SK-N-SH treated with all-trans-retinoic acid at 6 μM for 48 hours (cell line): ENCODE data around the gene RBM19.

Source experiments
- ATAC-seq: fragments of 200-7000 bp; cut with Tn5 transposase; 3 replicates; pipeline ENCODE4 v1.9.1; 2020; ENCODE audit warnings: mild to moderate bottlenecking, moderate library complexity
- ARNTL ChIP-seq: fragments of 450-650 bp; formaldehyde crosslinking; IDR thresholded peaks from 2 replicates; pipeline ENCODE4 v1.5.0; 2020; ENCODE audit warnings: low read depth, mild to moderate bottlenecking, moderate library complexity, borderline replicate concordance
- BACH2 ChIP-seq: fragments of 250-450 bp; sonication (Bioruptor Pico); IDR thresholded peaks from 2 replicates; pipeline ENCODE4 v1.9.0; 2021; ENCODE audit warnings: mild to moderate bottlenecking, borderline replicate concordance
- CSDC2 ChIP-seq: fragments of 250-450 bp; sonication (Bioruptor Pico); IDR thresholded peaks from 2 replicates; pipeline ENCODE4 v1.5.0; 2020; ENCODE audit warnings: mild to moderate bottlenecking, moderate library complexity
- CSRNP3 ChIP-seq: fragments of 250-450 bp; sonication (Bioruptor Pico); IDR thresholded peaks from 2 replicates; pipeline ENCODE4 v1.5.1; 2021; ENCODE audit warnings: mild to moderate bottlenecking, moderate library complexity
- ESRRG ChIP-seq: fragments of 250-450 bp; sonication (Bioruptor Pico); IDR thresholded peaks from 2 replicates; pipeline ENCODE4 v1.6.1; 2021; ENCODE audit warnings: mild to moderate bottlenecking
- GLIS3 ChIP-seq: fragments of 250-450 bp; sonication (Bioruptor Pico); IDR thresholded peaks from 2 replicates; pipeline ENCODE4 v1.5.0; 2020; ENCODE audit warnings: mild to moderate bottlenecking, moderate library complexity
- ISL1 ChIP-seq: fragments of 250-450 bp; sonication (Bioruptor Pico); IDR thresholded peaks from 2 replicates; pipeline ENCODE4 v2.1.2; 2022; ENCODE audit warnings: mild to moderate bottlenecking, moderate library complexity
- OSR1 ChIP-seq: fragments of 250-450 bp; sonication (Bioruptor Pico); IDR thresholded peaks from 2 replicates; pipeline ENCODE4 v1.8.0; 2022; ENCODE audit warnings: moderate library complexity, mild to moderate bottlenecking, inconsistent platforms
- PATZ1 ChIP-seq: fragments of 250-450 bp; sonication (Bioruptor Pico); IDR thresholded peaks from 2 replicates; pipeline ENCODE4 v1.8.0; 2020; ENCODE audit warnings: mild to moderate bottlenecking, moderate library complexity, borderline replicate concordance
- POU6F1 ChIP-seq: fragments of 250-450 bp; sonication (Bioruptor Pico); IDR thresholded peaks from 2 replicates; pipeline ENCODE4 v1.8.0; 2021; ENCODE audit warnings: low read depth, mild to moderate bottlenecking, moderate library complexity, borderline replicate concordance
- PPARA ChIP-seq: fragments of 250-450 bp; sonication (Bioruptor Pico); IDR thresholded peaks from 2 replicates; pipeline ENCODE4 v1.5.0; 2020; ENCODE audit warnings: mild to moderate bottlenecking, borderline replicate concordance
- RARB ChIP-seq: fragments of 250-450 bp; sonication (Bioruptor Pico); IDR thresholded peaks from 2 replicates; pipeline ENCODE4 v1.8.0; 2021; ENCODE audit warnings: mild to moderate bottlenecking, moderate library complexity
- SNAI2 ChIP-seq: fragments of 250-450 bp; sonication (Bioruptor Pico); IDR thresholded peaks from 2 replicates; pipeline ENCODE4 v1.5.0; 2020; ENCODE audit warnings: mild to moderate bottlenecking, moderate library complexity
- TCF4 ChIP-seq: fragments of 250-450 bp; sonication (Bioruptor Pico); IDR thresholded peaks from 2 replicates; pipeline ENCODE4 v1.8.0; 2021; ENCODE audit warnings: mild to moderate bottlenecking, moderate library complexity, borderline replicate concordance
- TOX ChIP-seq: fragments of 250-450 bp; sonication (Bioruptor Pico); IDR thresholded peaks from 2 replicates; pipeline ENCODE4 v1.8.0; 2021; ENCODE audit warnings: mild to moderate bottlenecking, moderate library complexity, borderline replicate concordance
- TSHZ2 ChIP-seq: fragments of 250-450 bp; sonication (Bioruptor Pico); IDR thresholded peaks from 2 replicates; pipeline ENCODE4 v1.5.0; 2020; ENCODE audit warnings: mild to moderate bottlenecking, moderate library complexity
- ZC3H10 ChIP-seq: fragments of 250-450 bp; sonication (Bioruptor Pico); IDR thresholded peaks from 2 replicates; pipeline ENCODE4 v1.5.1; 2021; ENCODE audit warnings: mild to moderate bottlenecking, moderate library complexity
- ZFP3 ChIP-seq: fragments of 250-450 bp; sonication (Bioruptor Pico); IDR thresholded peaks from 2 replicates; pipeline ENCODE4 v1.5.0; 2020; ENCODE audit warnings: mild to moderate bottlenecking, moderate library complexity
- ZFP30 ChIP-seq: fragments of 450-650 bp; formaldehyde crosslinking; IDR thresholded peaks from 2 replicates; pipeline ENCODE4 v1.5.0; 2022; ENCODE audit warnings: mild to moderate bottlenecking, moderate library complexity
- ZNF70 ChIP-seq: fragments of 450-650 bp; formaldehyde crosslinking; IDR thresholded peaks from 2 replicates; pipeline ENCODE4 v1.5.0; 2020; ENCODE audit warnings: mild to moderate bottlenecking, moderate library complexity
- ZNF8 ChIP-seq: fragments of 450-650 bp; formaldehyde crosslinking; IDR thresholded peaks from 2 replicates; pipeline ENCODE4 v1.5.0; 2020; ENCODE audit warnings: mild to moderate bottlenecking, moderate library complexity

RBM19 gene

GRCh38 chr12:113886721-113887120 is 79.4 kb downstream of the RBM19 start:
- TF ChIP-seq POU6F1 (CRISPR knock-in tag) (no peak), ZFP30 (CRISPR knock-in tag) (no peak)
- ATAC-seq: no peak

GRCh38 chr12:113884392-113884791 is 81.7 kb downstream of the RBM19 start:
- no peak for ATAC-seq
- TF ChIP-seq ZFP3 (CRISPR knock-in tag) (no peak), POU6F1 (CRISPR knock-in tag) (no peak), CSDC2 (CRISPR knock-in tag) (no peak)

GRCh38 chr12:113882690-113883089 is 83.4 kb downstream of the RBM19 start:
- no peak for ATAC-seq
- no peak for TF ChIP-seq ISL1 (CRISPR knock-in tag)
- no peak for TF ChIP-seq TSHZ2
- TF ChIP-seq SNAI2 (CRISPR knock-in tag): no peak
- TF ChIP-seq CSDC2 (CRISPR knock-in tag): no peak
- no peak for TF ChIP-seq TCF4 (CRISPR knock-in tag)
- TF ChIP-seq ZC3H10 (CRISPR knock-in tag): no peak
- TF ChIP-seq RARB (CRISPR knock-in tag): no peak
- TF ChIP-seq, all 23 proteins: peak for 0

GRCh38 chr12:113880988-113881962 is 84.8 kb downstream of the RBM19 start:
- no peak for TF ChIP-seq ISL1 (CRISPR knock-in tag)
- TF ChIP-seq ZFP3 (CRISPR knock-in tag): no peak
- no peak for TF ChIP-seq SNAI2 (CRISPR knock-in tag)
- no peak for TF ChIP-seq ESRRG
- no peak for TF ChIP-seq OSR1 (CRISPR knock-in tag)
- no peak for TF ChIP-seq CSDC2 (CRISPR knock-in tag)
- TF ChIP-seq PATZ1 (CRISPR knock-in tag): no peak
- no peak for TF ChIP-seq ZFP30 (CRISPR knock-in tag)
- no peak for TF ChIP-seq BACH2
- TF ChIP-seq GLIS3 (CRISPR knock-in tag): no peak
- TF ChIP-seq ZNF8 (CRISPR knock-in tag): no peak
- no peak for TF ChIP-seq PPARA (CRISPR knock-in tag)
- no peak for TF ChIP-seq ZNF70 (CRISPR knock-in tag)
- TF ChIP-seq ARNTL: no peak
- no peak for TF ChIP-seq TSHZ2
- no peak for TF ChIP-seq TOX (CRISPR knock-in tag)
- TF ChIP-seq ZC3H10 (CRISPR knock-in tag): no peak
- TF ChIP-seq RARB (CRISPR knock-in tag): no peak
- TF ChIP-seq CSRNP3 (CRISPR knock-in tag): no peak
- ATAC-seq: no peak
